ENCODE measurements around the gene CNTNAP2.

GRCh38 chr7:147803606-147804005 is 1687.0 kb downstream of the CNTNAP2 start:
- no peak for TF ChIP-seq CTCF (IDR thresholded peaks at IDR 0.05)
- no peak for TF ChIP-seq POLR2A (IDR thresholded peaks at IDR 0.05)

Data from uterus (tissue), 2 donors.